ENCODE measurements around the gene ITPRIP.

The ITPRIP gene

DNA sequence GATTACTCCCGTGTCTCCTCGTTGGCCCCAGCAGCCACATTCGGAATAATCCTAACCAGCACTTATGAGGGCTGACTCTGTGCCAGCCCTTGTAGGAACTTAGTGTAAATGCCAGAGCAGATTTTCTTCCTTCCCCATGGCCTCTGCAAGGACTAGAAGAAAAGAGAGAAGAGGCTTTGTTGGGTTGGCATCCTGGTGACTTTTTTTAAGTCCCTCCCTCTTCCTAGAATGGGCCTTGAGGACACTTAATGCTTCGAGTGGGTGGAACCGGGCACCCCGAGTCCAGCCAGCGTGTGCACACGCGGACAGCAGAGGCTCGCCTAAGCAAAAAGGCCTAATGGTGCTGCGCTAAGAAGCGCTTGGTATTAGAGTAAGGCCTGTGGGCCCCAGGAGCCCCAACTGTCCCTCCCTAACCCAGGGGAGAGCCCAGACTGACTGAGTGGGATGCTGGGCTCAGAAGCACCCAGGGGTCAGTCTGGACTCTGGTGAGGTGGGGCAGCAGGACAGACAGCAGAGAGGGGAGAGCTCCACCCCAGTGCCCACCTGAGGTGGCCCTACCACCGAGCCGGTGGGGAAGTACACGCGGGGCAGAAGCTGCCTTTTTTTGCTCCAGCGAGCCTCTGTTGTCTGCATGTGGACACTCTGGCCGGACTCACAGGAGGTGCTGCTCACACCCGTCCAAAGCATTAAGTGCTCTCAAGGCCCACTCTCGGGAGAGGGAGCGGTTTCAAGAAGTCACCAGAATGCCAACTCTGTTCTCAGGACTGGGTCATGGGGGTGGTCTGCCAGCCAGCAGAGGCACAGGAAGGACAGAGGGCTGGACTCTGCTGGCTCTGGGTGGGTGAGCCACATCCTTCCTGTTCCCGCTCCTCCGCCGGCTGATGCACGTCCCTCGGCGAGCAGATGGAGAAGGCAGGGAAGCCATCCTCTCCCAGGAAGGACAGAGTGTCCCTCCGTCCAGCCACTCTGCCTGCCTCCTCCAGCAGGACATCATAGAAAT is 12.5 kb downstream of the ITPRIP start:
- no peak for DNase-seq

GRCh38 chr10:104324931-104325330 is 13.3 kb downstream of the ITPRIP start:
- no peak for DNase-seq

- DNase-seq: no peak
Observed at GRCh38 chr10:104324221-104324686, 14.0 kb downstream of the ITPRIP start.

DNA sequence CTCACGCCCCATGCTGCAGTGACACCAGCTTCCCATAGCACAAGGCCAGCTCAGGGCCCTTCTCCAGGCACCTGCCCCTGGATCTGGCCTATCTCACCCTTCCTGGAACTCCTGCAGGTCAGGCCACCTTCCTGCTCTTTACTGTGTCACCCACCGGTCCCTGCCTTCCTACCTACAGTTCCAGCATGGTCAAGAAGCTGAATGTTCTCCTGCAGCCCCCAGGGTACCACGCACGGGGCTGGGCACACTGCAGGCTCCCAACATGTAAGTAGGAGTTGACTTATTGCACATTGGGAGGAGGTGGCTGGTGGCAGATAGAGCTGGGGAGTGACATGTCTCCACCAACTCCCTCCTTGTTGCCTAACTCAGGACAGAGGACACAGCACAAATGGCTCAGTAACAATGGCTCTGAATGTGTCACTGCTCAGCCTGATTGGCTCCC is 14.5 kb downstream of the ITPRIP start:
- DNase-seq: no peak

DNA sequence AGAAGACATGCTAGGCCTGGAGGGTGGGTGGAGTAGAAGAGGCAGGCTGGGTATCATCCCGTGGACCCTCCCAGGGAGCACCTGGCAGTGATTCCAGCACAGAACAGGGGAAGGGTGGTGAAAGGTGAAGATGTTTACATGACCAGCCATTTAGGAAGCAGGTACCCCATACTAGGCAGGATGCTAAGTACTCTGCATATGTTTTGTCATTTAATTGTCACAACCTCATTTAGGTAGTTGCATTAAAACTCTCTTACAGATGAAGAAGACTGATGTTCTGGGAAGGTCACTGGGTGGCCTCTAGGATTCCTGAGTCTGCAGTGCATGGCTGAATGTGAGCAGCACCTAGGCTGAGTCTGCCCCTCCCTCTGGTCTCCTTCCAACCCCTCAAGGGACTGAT is 15.2 kb downstream of the ITPRIP start:
- no peak for DNase-seq

- no peak for DNase-seq
Observed at GRCh38 chr10:104322416-104322782, 15.9 kb downstream of the ITPRIP start.

- DNase-seq: no peak
Observed at GRCh38 chr10:104321725-104322415, 16.4 kb downstream of the ITPRIP start.

DNA sequence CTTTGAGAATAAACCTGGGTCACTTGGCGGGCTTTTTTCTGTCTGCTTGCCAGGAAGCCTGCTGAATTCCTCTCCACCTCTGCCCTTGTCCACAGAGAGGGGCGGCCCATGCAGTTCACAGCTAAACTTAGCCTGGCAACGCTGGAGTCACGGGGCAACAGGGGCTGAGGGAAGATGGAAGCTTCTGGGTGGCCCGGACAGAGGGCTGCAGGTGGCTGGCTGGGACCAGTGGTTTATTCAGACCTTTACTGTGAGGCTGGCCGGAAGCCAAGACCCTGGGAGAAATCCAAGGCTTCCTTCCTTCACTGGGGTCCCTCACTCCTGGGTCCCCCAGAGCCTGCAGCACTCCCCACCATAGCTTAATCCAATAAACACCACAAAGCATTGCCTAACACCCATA is 17.0 kb downstream of the ITPRIP start:
- no peak for DNase-seq

DNA sequence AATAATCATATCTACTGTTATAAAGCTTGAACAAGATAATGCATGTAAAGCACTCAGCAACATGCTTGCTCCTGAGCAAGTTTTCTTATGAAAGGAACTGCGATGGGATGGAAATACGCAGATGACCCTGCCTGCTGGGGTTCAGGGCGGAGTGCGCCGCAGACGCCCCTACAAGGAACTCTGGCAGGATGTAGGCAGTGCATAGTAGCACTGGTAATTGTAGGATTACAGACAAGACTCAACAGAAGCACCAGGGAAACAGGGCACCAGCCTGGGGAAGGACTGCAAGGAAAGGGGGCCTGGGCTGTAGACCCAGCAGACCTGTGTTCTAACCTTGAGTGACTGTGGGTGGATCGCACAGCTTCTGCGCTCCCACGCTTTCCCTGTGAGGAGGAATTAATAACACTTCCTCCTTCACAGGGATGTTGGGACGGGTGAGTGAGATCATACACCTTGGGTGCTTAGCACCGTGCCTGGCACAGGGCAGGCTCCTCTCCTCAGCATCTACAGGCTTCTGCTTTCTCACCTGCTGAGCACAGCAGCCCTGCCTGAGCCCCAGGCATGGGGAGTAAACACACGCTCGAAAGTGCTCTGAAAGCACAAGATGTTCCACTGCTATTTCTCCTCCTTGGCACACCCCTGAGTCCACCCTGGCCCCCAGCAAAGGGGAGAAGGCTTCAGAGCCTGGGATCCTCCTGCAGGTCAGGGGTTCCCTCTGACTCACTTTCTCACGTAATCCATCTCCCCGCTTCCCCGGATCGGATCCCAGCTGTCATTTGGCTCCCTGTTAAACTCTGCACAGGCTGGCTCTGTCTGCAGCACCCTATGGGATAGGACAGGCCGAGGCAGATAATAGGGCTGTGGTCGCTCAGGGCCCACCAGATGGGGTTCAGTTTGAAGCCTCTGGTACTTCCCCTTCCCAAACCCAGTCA is 19.2 kb downstream of the ITPRIP start:
- no peak for DNase-seq

- DNase-seq: no peak
Observed at GRCh38 chr10:104318326-104318725, 19.9 kb downstream of the ITPRIP start.

DNA sequence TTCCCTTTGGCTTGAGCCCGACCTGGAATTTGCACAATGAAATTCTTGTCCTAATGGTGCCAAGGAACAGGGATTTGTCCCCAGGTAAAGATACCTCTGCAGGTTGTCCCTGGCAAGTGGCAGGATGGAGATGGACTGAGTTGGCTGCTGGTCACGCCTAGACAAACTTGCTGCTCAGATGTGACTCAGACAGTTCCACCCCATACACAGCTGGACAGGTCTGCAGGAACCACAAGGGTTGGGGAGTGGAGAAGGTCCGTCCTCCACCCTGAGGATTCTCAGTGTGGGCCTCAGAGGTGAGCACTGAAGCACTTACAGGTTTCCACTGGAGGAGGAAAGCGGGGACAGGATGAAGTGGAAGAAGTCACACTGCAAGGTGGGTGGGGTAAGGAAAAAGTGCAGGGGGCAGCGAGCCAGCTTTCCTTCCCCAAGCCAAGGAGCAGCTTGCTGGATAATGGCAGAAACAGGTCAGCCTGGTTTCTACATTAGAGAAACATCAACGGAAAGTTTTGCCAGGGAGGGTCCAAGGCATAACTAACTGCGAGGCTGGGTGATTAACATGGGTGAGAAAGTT is 20.5 kb downstream of the ITPRIP start:
- no peak for DNase-seq

DNA sequence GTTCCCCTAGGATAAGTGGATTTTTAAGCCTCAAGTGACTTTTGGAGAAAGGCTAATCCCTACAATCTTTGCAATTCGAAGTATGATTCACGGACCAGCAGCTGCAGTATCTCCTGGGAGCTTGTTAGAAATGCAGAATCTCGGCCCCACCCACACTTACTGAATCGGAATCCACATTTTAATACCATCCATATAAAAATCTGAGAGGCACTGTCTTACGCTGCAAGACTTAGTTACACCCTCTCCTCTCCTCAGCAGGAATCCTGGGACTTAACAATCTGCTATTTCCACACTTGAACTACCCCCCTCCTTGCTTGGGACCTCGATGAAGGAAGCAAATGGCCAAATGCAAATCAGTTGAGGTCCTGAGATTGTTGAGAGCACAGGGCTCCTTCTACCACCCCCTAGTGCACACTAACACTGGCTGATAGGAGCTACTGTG is 21.0 kb downstream of the ITPRIP start:
- peak; percentile 89 for DNase-seq

DNA sequence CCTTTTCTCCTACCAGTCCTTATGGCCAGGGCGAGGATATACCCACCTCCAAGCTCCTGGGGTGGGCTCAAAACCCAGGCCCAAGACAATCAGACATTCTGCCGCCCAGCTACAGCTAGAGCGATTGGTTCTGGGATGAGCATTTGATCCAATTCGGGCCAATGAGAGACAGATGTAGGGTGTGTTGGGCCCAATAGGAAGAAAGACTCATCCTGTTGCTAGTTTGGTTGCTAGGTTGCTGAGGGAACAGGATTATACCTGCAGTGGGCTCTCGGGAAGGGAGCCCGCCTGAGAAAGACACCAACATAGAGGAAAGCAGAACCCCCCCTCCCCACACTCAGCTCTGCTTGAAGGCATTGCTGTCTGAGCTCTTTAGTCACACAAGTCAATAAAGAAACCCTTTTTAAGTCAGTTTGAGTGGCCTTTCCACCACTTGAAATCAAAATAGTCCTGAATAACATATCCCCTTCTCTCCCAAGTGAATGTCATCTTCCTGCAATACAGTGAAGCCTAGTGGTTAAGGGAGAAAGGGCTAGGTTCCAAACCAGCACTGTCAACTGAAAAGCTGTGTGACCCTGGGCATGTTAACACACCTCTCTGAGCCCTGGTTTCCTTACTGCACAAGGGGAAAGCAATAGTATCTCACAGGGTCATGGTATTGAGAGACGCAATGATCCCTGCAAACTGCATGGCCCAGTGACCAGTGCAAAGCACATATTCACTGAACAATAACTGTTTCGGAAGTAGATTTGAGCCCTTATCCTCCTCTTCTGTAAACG is 21.8 kb downstream of the ITPRIP start:
- DNase-seq: no peak

DNA sequence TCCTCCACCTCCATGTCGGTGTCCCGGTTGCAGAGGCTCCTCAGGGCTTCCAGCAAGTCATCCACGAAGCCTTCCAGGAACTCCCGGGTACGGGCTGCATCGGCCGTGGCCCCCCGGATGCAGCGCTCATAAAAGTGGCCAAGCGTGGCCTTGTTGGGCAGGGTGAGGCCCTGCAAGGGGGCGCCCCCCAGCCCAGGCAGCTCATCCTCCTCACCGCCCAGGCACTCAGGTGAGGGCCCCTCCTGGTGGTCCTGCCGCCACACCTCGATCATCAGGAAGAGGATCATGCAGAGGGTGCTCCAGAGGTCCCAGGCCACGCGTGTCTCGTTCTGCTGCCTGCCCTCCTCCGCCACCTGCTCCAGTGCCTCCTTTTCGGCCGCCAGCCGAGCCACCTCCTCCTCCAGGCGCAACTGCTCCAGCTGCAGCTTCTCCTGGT is 22.8 kb downstream of the ITPRIP start:
- DNase-seq: no peak

GRCh38 chr10:104314591-104315485 is 23.4 kb downstream of the ITPRIP start:
- no peak for DNase-seq

GRCh38 chr10:104311184-104311720 is 27.0 kb downstream of the ITPRIP start:
- DNase-seq: no peak

GRCh38 chr10:104309980-104310978 is 28.0 kb downstream of the ITPRIP start:
- DNase-seq: peak; percentile 90

DNA sequence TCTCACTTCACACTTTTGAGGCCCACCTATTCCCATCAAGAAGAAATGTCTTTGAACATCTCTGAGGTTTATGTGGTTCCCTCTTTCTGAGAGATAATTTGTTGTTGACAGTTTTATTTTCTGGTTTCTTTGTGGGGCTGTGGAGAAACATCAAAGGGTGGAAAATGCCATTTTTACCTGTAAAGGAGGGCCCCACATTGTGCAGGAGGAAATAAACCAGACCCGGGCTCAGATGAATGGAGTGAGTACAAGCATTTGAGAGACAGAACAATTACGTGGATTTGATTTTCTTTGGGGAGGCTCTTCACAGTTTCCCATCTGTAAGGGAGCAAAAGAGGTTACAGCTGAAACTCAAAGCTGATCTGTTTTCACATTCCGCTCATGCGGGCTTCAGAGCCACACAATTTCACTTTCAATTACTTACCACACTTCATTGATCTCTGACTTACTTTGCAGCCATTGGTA is 29.8 kb downstream of the ITPRIP start:
- no peak for DNase-seq
